Endothelial cell of umbilical vein (primary cell): ENCODE measurements around the gene CHD5. TPM values are rescaled to one million over a fixed set of nuclear protein-coding genes. Genes with fewer than 3 reads are reported as not detected.

Source experiments
- BruUV-seq: library from RNA; stranded (reverse); fragments of 400-500 nt; replicated peaks from 2 replicates; lab custom pipeline; 2021; lab: Mats Ljungman, UMichigan
- CTCF ChIA-PET: fragments of 300-600, 350-600 bp; sonication (Branson Sonifier 250); formaldehyde crosslinking; loops from one replicate; lab custom pipeline; 2021; ENCODE audit warnings: antibody characterized with exemption, inconsistent platforms; lab: Charles Lee
- POLR2A ChIA-PET: fragments of 300-600, 350-600 bp; sonication (Branson Sonifier 250); formaldehyde crosslinking; loops from one replicate; lab custom pipeline; 2021; ENCODE audit warnings: antibody characterized with exemption, inconsistent platforms; lab: Charles Lee
- DNase-seq: peaks from one replicate; pipeline ENCODE4 v3.0.0-alpha.2; 2011; ENCODE audit warnings: low read depth, low spot score
- FAIRE-seq: peaks from 2 replicates; lab custom pipeline; 2011; peaks lifted over from hg19 to GRCh38; lab: Jason Lieb, UNC
- H2AFZ ChIP-seq: 2 replicates; pipeline ENCODE4 v1.6.0; 2012; ENCODE audit warnings: low read depth, low read length, control low read depth, inconsistent platforms
- H3K27ac ChIP-seq: 2 replicates; pipeline ENCODE4 v1.5.1; 2011; ENCODE audit warnings: low read depth, mild to moderate bottlenecking, control low read depth, low read length, moderate library complexity; ENCODE audit not compliant: insufficient read depth
- H3K27me3 ChIP-seq, 2 experiments: 2 replicates each; pipeline versions ENCODE4 v1.6.0 to v1.6.1; 2011; ENCODE audit warnings: low read length in 2 of 2, mixed read lengths in 1 of 2; ENCODE audit not compliant: control insufficient read depth in 2 of 2, insufficient read depth in 2 of 2
- H3K36me3 ChIP-seq, 2 experiments: 2 replicates in 1 of 2; 3 replicates in 1 of 2; pipeline ENCODE4 v1.5.1; 2011; ENCODE audit warnings: low read length in 2 of 2, mild to moderate bottlenecking in 1 of 2, moderate library complexity in 1 of 2; ENCODE audit not compliant: control insufficient read depth in 2 of 2, insufficient read depth in 2 of 2; ENCODE audit errors: extremely low read depth in 1 of 2
- H3K4me1 ChIP-seq: 3 replicates; pipeline ENCODE4 v1.5.1; 2011; ENCODE audit warnings: mild to moderate bottlenecking, low read length; ENCODE audit not compliant: control insufficient read depth, insufficient read depth; ENCODE audit errors: extremely low read depth
- H3K4me2 ChIP-seq: 2 replicates; pipeline ENCODE4 v1.6.1; 2011; ENCODE audit warnings: low read length, control low read depth, mixed read lengths; ENCODE audit not compliant: insufficient read depth
- H3K4me3 ChIP-seq, 3 experiments: fragments of 200-600 bp in 1 of 3; sonication (generic), shearing (Covaris generic) in 1 of 3; replicated peaks in 1 of 3; 2 replicates each; pipeline ENCODE4 v1.5.1; 2011 to 2016; ENCODE audit warnings: control low read depth in 3 of 3, low read length in 3 of 3, mild to moderate bottlenecking in 2 of 3, inconsistent platforms in 1 of 3, low read depth in 1 of 3, moderate library complexity in 1 of 3; ENCODE audit not compliant: insufficient read depth in 1 of 3
- H3K79me2 ChIP-seq: 2 replicates; pipeline ENCODE4 v1.6.0; 2012; ENCODE audit warnings: low read length, inconsistent platforms; ENCODE audit not compliant: control insufficient read depth, insufficient read depth
- H3K9ac ChIP-seq: replicated peaks from 2 replicates; pipeline ENCODE3; 2011; ENCODE audit warnings: low read length, control low read depth; ENCODE audit not compliant: insufficient read depth; ENCODE audit errors: extremely low read depth
- H3K9me1 ChIP-seq: replicated peaks from 3 replicates; pipeline ENCODE4 v1.6.0; 2011; ENCODE audit warnings: mild to moderate bottlenecking, low read length; ENCODE audit not compliant: control insufficient read depth, insufficient read depth; ENCODE audit errors: extremely low read depth
- H3K9me3 ChIP-seq: replicated peaks from 2 replicates; pipeline ENCODE4 v1.5.1; 2012; ENCODE audit warnings: low read length, inconsistent platforms; ENCODE audit not compliant: control insufficient read depth, insufficient read depth
- H4K20me1 ChIP-seq: replicated peaks from 2 replicates; pipeline ENCODE3; 2011; ENCODE audit warnings: mild to moderate bottlenecking, low read length; ENCODE audit not compliant: control insufficient read depth, insufficient read depth; ENCODE audit errors: extremely low read depth
- EZH2 ChIP-seq: IDR thresholded peaks from 2 replicates; pipeline ENCODE4 v1.6.1; 2012; ENCODE audit warnings: borderline replicate concordance, low read depth, mild to moderate bottlenecking, moderate library complexity, low read length, inconsistent platforms; ENCODE audit not compliant: severe bottlenecking
- FOS ChIP-seq: IDR thresholded peaks from 2 replicates; pipeline ENCODE4 v1.6.1; 2011; ENCODE audit warnings: mild to moderate bottlenecking, low read length, moderate library complexity, borderline replicate concordance; ENCODE audit not compliant: insufficient read depth
- GATA2 ChIP-seq: IDR thresholded peaks from 2 replicates; pipeline ENCODE4 v1.7.0; 2011; ENCODE audit warnings: low read depth, mild to moderate bottlenecking, moderate library complexity, mixed read lengths, low read length; ENCODE audit not compliant: insufficient read length, insufficient read depth
- JUN ChIP-seq: IDR thresholded peaks from 2 replicates; pipeline ENCODE4 v1.6.1; 2011; ENCODE audit warnings: borderline replicate concordance, low read depth; ENCODE audit not compliant: insufficient read length, insufficient read depth
- POLR2A ChIP-seq: IDR thresholded peaks from 2 replicates; pipeline ENCODE4 v1.6.1; 2012; ENCODE audit warnings: low read depth, mild to moderate bottlenecking, control low read depth, low read length
- POLR2AphosphoS5 ChIP-seq: IDR thresholded peaks from 2 replicates; pipeline ENCODE4 v1.6.1; 2012; ENCODE audit warnings: low read depth, mild to moderate bottlenecking, control low read depth, low read length, moderate library complexity; ENCODE audit not compliant: insufficient read depth
- dilution Hi-C: fragments of 300-500 bp; cut with MboI; formaldehyde crosslinking; loops from one replicate; pipeline ENCODE4 v1.15.0; 2019; ENCODE audit warnings: low sequenced_read_pairs; ENCODE audit not compliant: extremely low pct_ligation_motif_present
- intact Hi-C: fragments of 100-400 bp; cut with micrococcal nuclease; formaldehyde crosslinking; loops from one replicate; pipeline ENCODE4 v1.10.0; 2022
- polyA plus RNA-seq, 4 experiments: library from polyadenylated mRNA; depleted of rRNA in 3 of 4; stranded (reverse) in 3 of 4; unstranded in 1 of 4; fragments of >200 nt; gene quantifications; 2 replicates each; pipeline versions ENCODE4 v1.2.1 to v1.2.3, GENCODE V29; 2011 to 2012; ENCODE audit warnings: missing spikeins in 1 of 4
- total RNA-seq: library from RNA; stranded (reverse); gene quantifications from 2 replicates; pipeline ENCODE4 v1.2.3, GENCODE V29; 2021
- TF ChIP-seq, protein P1 (sequence below), 2 donors: IDR thresholded peaks; 1 replicate in 1 of 2; 2 replicates in 1 of 2; pipeline ENCODE4 v1.5.1; 2011; ENCODE audit warnings: low read length in 2 of 2, mild to moderate bottlenecking in 2 of 2, moderate library complexity in 2 of 2, control low read depth in 1 of 2, inconsistent platforms in 1 of 2, low read depth in 1 of 2; ENCODE audit not compliant: insufficient read depth in 1 of 2; ENCODE audit errors: extremely low read depth in 1 of 2

Gene CHD5
- total and polyA plus RNA-seq, 2 donors (not counting 3 experiments of a cell fraction or from before 2014, with no cell fraction given) = 0.04 to 0.11 TPM

DNA sequence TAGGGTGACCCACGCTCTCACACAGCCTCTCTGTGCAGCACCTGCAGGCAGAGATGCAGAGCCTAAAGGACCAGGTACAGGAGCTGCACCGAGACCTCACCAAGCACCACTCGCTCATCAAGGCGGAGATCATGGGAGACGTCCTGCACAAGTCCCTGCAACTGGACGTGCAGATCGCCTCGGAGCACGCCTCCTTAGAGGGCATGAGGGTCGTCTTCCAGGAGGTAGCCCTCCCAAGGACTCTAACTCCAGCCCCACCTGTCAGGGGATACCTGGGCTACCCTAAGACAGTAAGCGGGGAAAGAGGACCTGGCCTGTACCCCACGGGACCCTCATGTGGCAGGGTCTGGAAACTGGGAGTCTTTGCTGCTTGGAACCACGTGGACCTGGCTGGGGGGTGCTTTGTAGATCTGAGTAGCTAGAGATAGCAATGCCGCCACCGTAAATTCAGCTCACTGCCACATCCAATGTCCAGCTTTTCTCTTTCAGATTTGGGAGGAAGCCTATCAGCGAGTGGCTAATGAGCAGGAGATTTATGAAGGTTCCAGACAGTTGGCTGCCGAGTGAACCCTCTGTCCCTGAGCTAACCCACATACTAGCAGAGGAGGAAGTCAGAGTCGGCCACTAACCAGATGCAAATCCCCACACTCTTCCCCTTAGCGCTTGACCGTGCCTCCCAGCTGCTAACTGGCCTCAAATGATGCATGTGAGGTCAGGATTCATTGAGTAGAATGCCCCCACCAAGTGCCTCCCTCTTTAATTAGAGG lies 32.3 kb upstream of the CHD5 start:
- no peaks in the 10 kb centered on the region for H3K9me3 ChIP-seq
- dilution Hi-C loops (no loop called here), intact Hi-C loops (no loop called here)
- H3K36me3 ChIP-seq = no peaks in the 10 kb centered on the region
- no peaks in the 10 kb centered on the region for H3K9me1 ChIP-seq
- H3K4me2 ChIP-seq = no peak overlapping the region
- no peaks in the 10 kb centered on the region for H3K79me2 ChIP-seq
- FAIRE-seq (no peak), DNase-seq (no peak)
- H3K4me3 ChIP-seq = no peak overlapping the region
- TF ChIP-seq POLR2A (no peak), EZH2 (no peak), FOS (no peak), POLR2AphosphoS5 (no peak), GATA2 (no peak), JUN (no peak)
- TF ChIP-seq, protein P1, sequence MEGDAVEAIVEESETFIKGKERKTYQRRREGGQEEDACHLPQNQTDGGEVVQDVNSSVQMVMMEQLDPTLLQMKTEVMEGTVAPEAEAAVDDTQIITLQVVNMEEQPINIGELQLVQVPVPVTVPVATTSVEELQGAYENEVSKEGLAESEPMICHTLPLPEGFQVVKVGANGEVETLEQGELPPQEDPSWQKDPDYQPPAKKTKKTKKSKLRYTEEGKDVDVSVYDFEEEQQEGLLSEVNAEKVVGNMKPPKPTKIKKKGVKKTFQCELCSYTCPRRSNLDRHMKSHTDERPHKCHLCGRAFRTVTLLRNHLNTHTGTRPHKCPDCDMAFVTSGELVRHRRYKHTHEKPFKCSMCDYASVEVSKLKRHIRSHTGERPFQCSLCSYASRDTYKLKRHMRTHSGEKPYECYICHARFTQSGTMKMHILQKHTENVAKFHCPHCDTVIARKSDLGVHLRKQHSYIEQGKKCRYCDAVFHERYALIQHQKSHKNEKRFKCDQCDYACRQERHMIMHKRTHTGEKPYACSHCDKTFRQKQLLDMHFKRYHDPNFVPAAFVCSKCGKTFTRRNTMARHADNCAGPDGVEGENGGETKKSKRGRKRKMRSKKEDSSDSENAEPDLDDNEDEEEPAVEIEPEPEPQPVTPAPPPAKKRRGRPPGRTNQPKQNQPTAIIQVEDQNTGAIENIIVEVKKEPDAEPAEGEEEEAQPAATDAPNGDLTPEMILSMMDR (IDR thresholded peaks at IDR 0.05; ENCODE audit: extremely low read depth in 1 of 2, insufficient read depth in 1 of 2, low read depth in 1 of 2, low read length in 2 of 2) = no peak
- ChIA-PET POLR2A (no interaction called here), CTCF (interaction anchor here (1.0 kb wide), 1 partner anchor 33 kb away, joined by 4 read pairs; no protein-coding TSS in a partner anchor)
- H3K27ac ChIP-seq = no peak overlapping the region
- peaks cover 0 to 2% of the 10 kb centered on the region in 2 experiments for H3K27me3 ChIP-seq
- no TSS peak for BruUV-seq
- H3K9ac ChIP-seq = no peak overlapping the region
- H3K4me1 ChIP-seq = peaks cover 7% of the 10 kb centered on the region
- H2AFZ ChIP-seq = no peak overlapping the region
- H4K20me1 ChIP-seq = no peaks in the 10 kb centered on the region
